B cell (primary cell): ENCODE data around the gene MISFA.

Experiments
- EZH2 ChIP-seq: IDR thresholded peaks from 2 replicates; pipeline ENCODE4 v1.6.1; 2012; ENCODE audit warnings: borderline replicate concordance, low read depth, mild to moderate bottlenecking, moderate library complexity, low read length; ENCODE audit not compliant: insufficient read depth, poor library complexity, severe bottlenecking
- TF ChIP-seq, protein P1 (sequence below): fragments of 200-600 bp; IDR thresholded peaks from one replicate; pipeline ENCODE4 v1.8.0; 2022; ENCODE audit warnings: antibody characterized with exemption, mild to moderate bottlenecking

- TF ChIP-seq, protein P1, sequence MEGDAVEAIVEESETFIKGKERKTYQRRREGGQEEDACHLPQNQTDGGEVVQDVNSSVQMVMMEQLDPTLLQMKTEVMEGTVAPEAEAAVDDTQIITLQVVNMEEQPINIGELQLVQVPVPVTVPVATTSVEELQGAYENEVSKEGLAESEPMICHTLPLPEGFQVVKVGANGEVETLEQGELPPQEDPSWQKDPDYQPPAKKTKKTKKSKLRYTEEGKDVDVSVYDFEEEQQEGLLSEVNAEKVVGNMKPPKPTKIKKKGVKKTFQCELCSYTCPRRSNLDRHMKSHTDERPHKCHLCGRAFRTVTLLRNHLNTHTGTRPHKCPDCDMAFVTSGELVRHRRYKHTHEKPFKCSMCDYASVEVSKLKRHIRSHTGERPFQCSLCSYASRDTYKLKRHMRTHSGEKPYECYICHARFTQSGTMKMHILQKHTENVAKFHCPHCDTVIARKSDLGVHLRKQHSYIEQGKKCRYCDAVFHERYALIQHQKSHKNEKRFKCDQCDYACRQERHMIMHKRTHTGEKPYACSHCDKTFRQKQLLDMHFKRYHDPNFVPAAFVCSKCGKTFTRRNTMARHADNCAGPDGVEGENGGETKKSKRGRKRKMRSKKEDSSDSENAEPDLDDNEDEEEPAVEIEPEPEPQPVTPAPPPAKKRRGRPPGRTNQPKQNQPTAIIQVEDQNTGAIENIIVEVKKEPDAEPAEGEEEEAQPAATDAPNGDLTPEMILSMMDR, result no peak
- TF ChIP-seq EZH2, result no peak
Observed at GRCh38 chr11:18566406-18566805, 33.2 kb upstream of the MISFA start.
